ENCODE measurements around the gene NOP16.

NOP16 gene, protein sequence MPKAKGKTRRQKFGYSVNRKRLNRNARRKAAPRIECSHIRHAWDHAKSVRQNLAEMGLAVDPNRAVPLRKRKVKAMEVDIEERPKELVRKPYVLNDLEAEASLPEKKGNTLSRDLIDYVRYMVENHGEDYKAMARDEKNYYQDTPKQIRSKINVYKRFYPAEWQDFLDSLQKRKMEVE

GRCh38 chr5:176388444-176389134, at the start of gene NOP16, which contains the start of gene HIGD2A:
Gene NOP16 (minus strand): TSS chr5:176388598. CDS start chr5:176388539, 59 bp downstream.
Gene HIGD2A (plus strand): TSS chr5:176388751. CDS start chr5:176388820, 69 bp downstream.
- in situ Hi-C loops (cut with MboI; ENCODE audit: low sequenced_read_pairs): no loop called here

GRCh38 chr5:176436656-176437055, 48.3 kb upstream of the NOP16 start:
- in situ Hi-C loops (cut with MboI; ENCODE audit: low sequenced_read_pairs): no loop called here

DNA sequence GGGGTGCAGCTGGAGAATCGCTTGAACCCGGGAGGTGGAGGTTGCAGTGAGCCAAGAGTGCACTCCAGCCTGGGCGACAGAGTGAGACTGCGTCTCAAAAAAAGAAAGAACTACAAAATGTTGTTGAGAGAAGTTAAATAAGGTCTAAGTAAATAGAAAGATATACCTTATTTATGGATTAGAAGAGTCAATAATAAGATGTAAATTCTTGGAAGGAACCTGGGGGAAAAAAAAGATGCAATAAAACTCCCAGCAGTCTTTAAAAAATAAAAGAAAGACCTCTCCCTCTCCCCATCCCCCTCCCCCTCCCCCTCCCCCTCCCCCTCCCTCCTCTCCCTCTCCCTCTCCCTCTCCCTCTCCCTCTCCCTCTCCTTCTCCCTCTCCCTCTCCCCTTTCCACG, 44.3 kb upstream of the NOP16 start:
- in situ Hi-C loops (cut with MboI; ENCODE audit: low sequenced_read_pairs): no loop called here

DNA sequence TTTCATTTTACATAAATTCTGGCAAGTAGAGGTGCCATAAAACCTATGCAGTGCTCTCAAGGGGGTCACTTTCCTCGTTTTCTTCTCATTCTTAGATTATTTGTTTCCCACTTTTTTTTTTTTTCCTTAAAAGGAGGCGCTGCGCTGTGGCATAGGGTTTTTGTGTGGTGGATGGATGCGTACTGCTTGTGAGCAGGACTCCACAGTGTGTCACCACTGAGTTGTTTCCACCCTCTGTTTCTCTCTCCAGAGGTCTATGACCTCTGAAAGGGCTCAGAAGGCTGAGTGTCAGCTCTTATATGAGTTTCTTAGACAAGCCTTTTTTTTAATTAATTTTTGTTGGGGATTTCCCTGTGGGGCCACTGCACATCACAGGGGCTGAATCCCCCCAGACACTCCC, 41.6 kb upstream of the NOP16 start:
- in situ Hi-C loops (cut with MboI; ENCODE audit: low sequenced_read_pairs): no loop called here

DNA sequence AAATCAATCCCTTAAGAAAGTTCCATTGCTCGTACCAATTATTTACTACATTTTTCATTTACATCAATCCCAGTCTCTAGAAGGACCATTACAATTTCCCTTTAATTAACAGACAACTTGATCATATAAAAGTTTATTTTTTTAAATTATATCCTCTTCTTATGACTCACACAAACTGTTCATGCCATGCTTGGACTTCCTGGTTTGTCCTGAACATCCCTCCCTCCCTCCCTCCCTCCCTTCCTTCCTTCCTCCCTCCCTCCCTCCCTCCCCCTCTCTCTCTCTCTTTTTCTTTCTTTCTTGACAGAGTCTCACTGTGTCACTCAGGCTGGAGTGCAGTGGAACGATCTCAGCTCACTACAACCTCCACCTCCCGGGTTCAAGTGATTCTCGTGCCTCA, 39.6 kb upstream of the NOP16 start:
- in situ Hi-C loops (cut with MboI; ENCODE audit: low sequenced_read_pairs): no loop called here

GRCh38 chr5:176426876-176427275, 38.5 kb upstream of the NOP16 start:
- in situ Hi-C loops (cut with MboI; ENCODE audit: low sequenced_read_pairs): no loop called here

GRCh38 chr5:176425791-176426190, 37.4 kb upstream of the NOP16 start:
- in situ Hi-C loops (cut with MboI; ENCODE audit: low sequenced_read_pairs): no loop called here

- in situ Hi-C loops (cut with MboI; ENCODE audit: low sequenced_read_pairs): no loop called here
Measured at GRCh38 chr5:176425138-176425537, 36.7 kb upstream of the NOP16 start.

DNA sequence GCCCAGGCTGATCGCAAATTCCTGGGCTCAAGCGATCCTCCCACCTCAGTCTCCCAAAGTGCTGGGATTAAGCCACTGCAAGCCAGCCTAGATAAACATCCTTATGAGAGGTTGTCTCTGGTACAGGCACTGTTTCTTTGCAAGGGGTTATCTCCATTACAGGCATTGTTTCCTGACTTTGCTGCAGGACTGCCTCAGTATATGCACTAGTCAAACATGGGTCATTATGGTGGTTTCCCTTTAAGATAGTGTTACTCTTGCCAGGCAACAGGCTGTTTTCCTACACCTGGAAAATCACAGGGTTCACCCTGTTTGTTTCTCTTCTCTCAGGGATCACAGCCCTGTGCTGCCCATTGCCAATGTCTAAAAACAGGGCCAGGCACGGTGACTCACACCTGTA, 35.8 kb upstream of the NOP16 start:
- in situ Hi-C loops (cut with MboI; ENCODE audit: low sequenced_read_pairs): no loop called here

DNA sequence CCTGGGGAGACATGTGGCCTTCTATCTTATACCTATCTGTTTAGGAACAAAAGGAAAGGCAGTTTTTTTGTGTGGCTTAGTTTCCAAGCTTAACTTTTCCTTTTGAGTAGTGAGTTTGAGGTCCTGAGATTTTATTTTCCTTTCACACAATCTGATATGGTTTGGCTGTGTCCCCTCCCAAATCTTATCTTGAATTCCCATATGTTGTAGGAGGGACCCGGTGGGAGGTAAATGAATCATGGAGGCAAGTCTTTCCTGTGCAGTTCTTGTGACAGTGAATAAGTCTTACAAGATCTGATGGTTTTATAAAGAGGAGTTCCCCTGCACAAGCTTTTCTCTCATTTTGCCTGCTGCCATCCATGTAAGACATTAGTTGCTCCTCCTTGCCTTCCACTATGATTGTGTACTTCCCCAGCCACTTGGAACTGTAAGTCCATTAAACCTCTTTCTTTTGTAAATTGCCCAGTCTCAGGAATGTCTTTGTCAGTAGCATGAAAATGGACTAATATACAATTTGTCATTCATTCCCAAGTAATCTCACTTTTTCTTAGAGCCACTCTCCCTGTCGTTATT, 32.7 kb upstream of the NOP16 start:
- in situ Hi-C loops (cut with MboI; ENCODE audit: low sequenced_read_pairs): no loop called here

DNA sequence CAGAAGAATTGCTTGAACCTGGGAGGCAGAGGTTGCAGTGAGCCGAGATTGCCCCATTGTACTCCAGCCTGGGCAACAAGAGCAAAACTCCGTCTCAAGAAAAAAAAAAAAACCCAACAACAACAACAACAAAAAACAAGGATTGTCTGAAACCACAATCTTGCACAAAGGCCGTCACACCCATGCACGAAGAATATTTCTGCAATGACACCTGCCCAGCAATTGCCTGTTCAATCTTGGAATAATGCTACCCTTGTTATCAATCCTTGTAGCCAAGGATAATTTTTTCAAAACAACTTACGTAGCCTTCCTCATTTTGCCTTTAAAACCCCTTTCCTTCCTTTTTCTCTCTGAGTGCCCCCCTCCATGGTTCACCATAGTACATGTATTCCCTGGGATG, 31.7 kb upstream of the NOP16 start:
- in situ Hi-C loops (cut with MboI; ENCODE audit: low sequenced_read_pairs): no loop called here

- in situ Hi-C loops (cut with MboI; ENCODE audit: low sequenced_read_pairs): no loop called here
Measured at GRCh38 chr5:176418251-176418650, 29.9 kb upstream of the NOP16 start.

GRCh38 chr5:176416965-176417364, 28.6 kb upstream of the NOP16 start:
- in situ Hi-C loops (cut with MboI; ENCODE audit: low sequenced_read_pairs): no loop called here

DNA sequence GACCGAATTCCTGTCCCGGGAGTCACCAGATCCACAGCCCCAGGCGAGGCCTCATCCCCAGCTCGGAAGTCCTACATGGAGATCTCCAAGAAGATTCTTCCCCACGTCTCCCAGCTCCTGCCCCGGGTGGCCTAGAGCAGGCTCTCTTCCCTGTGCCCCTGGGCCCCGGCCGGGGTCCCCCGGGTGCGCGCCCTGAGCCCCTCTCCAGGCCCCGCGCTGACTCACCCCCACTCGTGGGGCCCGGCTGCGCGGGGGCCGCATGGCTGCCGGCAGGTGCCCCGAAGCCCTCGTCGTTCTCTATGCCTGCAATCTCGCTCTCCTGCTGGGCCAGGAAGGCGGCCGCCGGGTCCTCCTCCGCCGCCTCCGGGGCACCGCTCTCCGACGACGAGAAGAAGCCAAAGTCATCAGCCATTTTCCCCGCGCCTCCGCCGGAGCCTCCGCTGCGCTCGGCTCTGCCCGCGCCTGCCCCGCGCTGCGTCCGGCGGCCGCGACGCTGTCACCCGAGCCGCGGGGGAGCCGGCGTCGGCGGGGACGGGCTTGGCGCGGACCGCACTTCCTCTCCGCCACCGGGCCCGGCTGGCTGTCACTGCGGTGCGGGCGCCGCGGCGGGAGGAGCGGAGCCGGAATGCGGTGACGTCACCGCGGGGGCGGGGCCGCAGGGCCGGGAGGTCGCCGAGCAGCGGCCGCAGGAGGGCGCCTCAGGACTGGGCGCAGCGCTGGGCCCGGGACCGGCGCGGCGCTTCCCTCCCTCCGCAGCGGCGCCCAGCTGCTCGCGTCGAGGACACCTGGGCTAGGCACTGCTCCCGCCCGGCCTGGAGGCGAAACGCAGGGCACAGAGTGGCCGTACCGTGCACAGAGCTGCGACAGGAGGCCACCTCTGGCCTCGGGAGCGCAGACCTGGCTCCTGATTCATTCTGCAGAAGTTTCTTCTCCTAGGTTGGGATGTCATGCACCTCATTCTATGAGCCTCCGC, 27.8 kb upstream of the NOP16 start, which contains the start of gene CLTB:
TSS of gene CLTB (minus strand) at position 588 of the 973 bp plus-strand sequence. CDS start at position 412, 176 bp downstream.
- in situ Hi-C loops (cut with MboI; ENCODE audit: low sequenced_read_pairs): no loop called here

GRCh38 chr5:176415240-176415951, 27.0 kb upstream of the NOP16 start:
- in situ Hi-C loops (cut with MboI; ENCODE audit: low sequenced_read_pairs): no loop called here

- in situ Hi-C loops (cut with MboI; ENCODE audit: low sequenced_read_pairs): no loop called here
Measured at GRCh38 chr5:176414704-176415103, 26.3 kb upstream of the NOP16 start.

GRCh38 chr5:176413709-176414191, 25.4 kb upstream of the NOP16 start:
- in situ Hi-C loops (cut with MboI; ENCODE audit: low sequenced_read_pairs): no loop called here

DNA sequence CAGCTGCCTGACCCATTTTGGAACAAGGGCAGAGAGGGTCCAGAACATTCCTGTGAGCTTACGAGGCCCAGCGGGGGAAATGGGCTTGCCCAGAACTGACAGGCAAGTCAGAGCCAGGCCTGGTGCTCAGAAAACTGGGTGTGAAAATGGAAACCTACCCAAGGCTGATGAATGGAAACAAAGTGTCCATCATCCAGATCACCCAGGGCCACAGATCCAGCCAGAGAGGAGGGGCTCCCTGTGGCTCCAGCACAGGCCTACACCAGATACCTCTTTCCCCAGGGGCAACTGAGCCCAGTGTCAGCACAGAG, 24.8 kb upstream of the NOP16 start:
- in situ Hi-C loops (cut with MboI; ENCODE audit: low sequenced_read_pairs): no loop called here

DNA sequence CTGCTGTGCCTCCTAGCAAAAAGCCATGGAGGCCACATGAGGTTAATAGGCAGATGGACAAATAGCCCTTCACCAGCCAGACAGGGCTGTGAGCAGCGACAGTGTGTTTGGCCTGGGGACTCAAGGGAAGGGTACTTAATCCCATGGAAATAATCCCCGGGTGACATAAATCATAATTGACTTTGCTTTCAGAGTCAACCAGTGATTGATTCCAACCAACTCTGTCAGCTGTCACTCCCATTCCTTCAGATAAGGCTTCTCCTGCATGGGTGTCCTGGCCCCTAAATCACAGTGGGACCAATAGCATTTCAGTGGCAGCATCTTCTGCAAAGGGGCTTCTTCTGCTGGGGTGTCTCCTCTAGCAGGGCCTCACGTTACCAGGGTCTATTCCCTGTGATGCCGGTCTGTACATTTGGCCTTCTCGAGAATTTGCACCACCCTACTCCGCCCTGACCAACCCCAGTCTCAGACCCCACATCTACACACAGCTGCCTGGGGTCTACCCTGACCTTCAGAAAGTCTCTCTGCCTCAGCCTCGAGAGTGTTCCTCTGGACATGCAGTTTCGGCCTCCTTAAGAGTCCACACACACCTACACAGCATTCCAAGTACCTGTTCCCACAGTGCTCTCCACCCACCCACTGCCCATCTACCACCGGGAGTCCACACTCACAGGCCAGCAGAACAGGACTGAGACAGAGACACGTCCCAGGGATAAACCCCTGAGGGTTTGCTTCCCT, 24.3 kb upstream of the NOP16 start:
- in situ Hi-C loops (cut with MboI; ENCODE audit: low sequenced_read_pairs): no loop called here

Data from HL-60/S4 (cell line).